ENCODE data around the gene CCSAP.

GRCh38 chr1:229377429-229377828, 34.6 kb upstream of the CCSAP start:
- TF ChIP-seq CTCF (IDR thresholded peaks at IDR 0.05; ENCODE audit: low read depth, low read length) (no peak), EZH2phosphoT487 (IDR thresholded peaks at IDR 0.05; ENCODE audit: low read depth) (no peak)

All from OCI-LY3 (cell line).